H1 (cell line): ENCODE data around the gene KLHL8. TPM values are rescaled to one million over a fixed set of nuclear protein-coding genes. Genes with fewer than 3 reads are reported as not detected.
A peak's percentile ranks its signal among the peaks of the same experiment; 100 is the strongest.

Experiments
- CTCF ChIA-PET: fragments of 300-600 bp; sonication (Branson Sonifier 250); formaldehyde crosslinking; loops from one replicate; lab custom pipeline; 2021; ENCODE audit not compliant: partially characterized antibody; lab: Charles Lee
- POLR2A ChIA-PET: fragments of 300-600 bp; sonication (Branson Sonifier 250); formaldehyde crosslinking; loops from one replicate; lab custom pipeline; 2021; ENCODE audit warnings: inconsistent platforms; ENCODE audit not compliant: partially characterized antibody; lab: Charles Lee
- DNase-seq, 2 experiments: peaks; one replicate each; pipeline versions ENCODE4 v3.0.0 to v3.0.0-alpha.2; 2010 to 2022; ENCODE audit warnings: low spot score in 2 of 2, low read depth in 1 of 2, mixed read lengths in 1 of 2
- FAIRE-seq: peaks from 2 replicates; lab custom pipeline; 2011; peaks lifted over from hg19 to GRCh38; lab: Jason Lieb, UNC
- H2AFZ ChIP-seq: 2 replicates; pipeline ENCODE4 v1.8.1; 2012; ENCODE audit warnings: low read length, inconsistent platforms
- H2AK5ac ChIP-seq: 2 replicates; pipeline ENCODE4 v1.6.1; 2013; ENCODE audit warnings: low read depth, low read length
- H2BK120ac ChIP-seq: replicated peaks from 2 replicates; pipeline ENCODE3; 2013; ENCODE audit warnings: low read depth, low read length, inconsistent platforms
- H2BK12ac ChIP-seq: 2 replicates; pipeline ENCODE4 v1.6.1; 2013; ENCODE audit warnings: low read depth, low read length
- H2BK15ac ChIP-seq: 2 replicates; pipeline ENCODE4 v1.6.1; 2013; ENCODE audit warnings: low read length
- H2BK20ac ChIP-seq: 2 replicates; pipeline ENCODE4 v1.6.1; 2013; ENCODE audit warnings: low read length
- H2BK5ac ChIP-seq: 2 replicates; pipeline ENCODE4 v1.6.1; 2013; ENCODE audit warnings: low read depth, low read length
- H3K14ac ChIP-seq: 2 replicates; pipeline ENCODE4 v1.6.1; 2013; ENCODE audit warnings: inconsistent platforms; ENCODE audit not compliant: insufficient read length
- H3K18ac ChIP-seq: 2 replicates; pipeline ENCODE4 v1.6.1; 2013; ENCODE audit warnings: low read length; ENCODE audit errors: extremely low read depth
- H3K23ac ChIP-seq: 2 replicates; pipeline ENCODE4 v1.6.1; 2013; ENCODE audit warnings: inconsistent platforms; ENCODE audit not compliant: insufficient read length
- H3K23me2 ChIP-seq: 2 replicates; pipeline ENCODE4 v1.6.1; 2013; ENCODE audit warnings: low read depth, low read length
- H3K27ac ChIP-seq: 2 replicates; pipeline ENCODE4 v1.6.1; 2011; ENCODE audit warnings: low read depth, low read length, inconsistent platforms
- H3K27me3 ChIP-seq, 4 experiments: replicated peaks in 1 of 4; 1 replicate in 1 of 4; 2 replicates in 3 of 4; pipeline versions ENCODE4 v1.6.1 to v1.8.1; 2011 to 2013; ENCODE audit warnings: low read length in 3 of 4, mild to moderate bottlenecking in 3 of 4, inconsistent platforms in 2 of 4, mixed read lengths in 2 of 4, moderate library complexity in 1 of 4; ENCODE audit not compliant: control insufficient read depth in 3 of 4, insufficient read depth in 3 of 4; ENCODE audit errors: extremely low read depth in 1 of 4
- H3K36me3 ChIP-seq, 4 experiments: 2 replicates each; pipeline versions ENCODE4 v1.6.1 to v1.8.1; 2011 to 2013; ENCODE audit warnings: mild to moderate bottlenecking in 4 of 4, low read length in 3 of 4, moderate library complexity in 2 of 4, control low read depth in 1 of 4, inconsistent platforms in 1 of 4; ENCODE audit not compliant: insufficient read depth in 4 of 4, control insufficient read depth in 2 of 4
- H3K4ac ChIP-seq: replicated peaks from 2 replicates; pipeline ENCODE3; 2013; ENCODE audit warnings: low read length, low read depth, mixed read lengths, inconsistent platforms; ENCODE audit not compliant: insufficient read length
- H3K4me1 ChIP-seq, 4 experiments: replicated peaks in 1 of 4; 1 replicate in 1 of 4; 2 replicates in 3 of 4; pipeline versions ENCODE4 v1.6.1 to v1.8.1; 2011 to 2013; ENCODE audit warnings: low read length in 3 of 4, inconsistent platforms in 2 of 4, mixed read lengths in 1 of 4; ENCODE audit not compliant: insufficient read depth in 4 of 4, control insufficient read depth in 3 of 4
- H3K4me2 ChIP-seq, 2 experiments: 2 replicates each; pipeline versions ENCODE4 v1.6.1 to v1.8.1; 2011 to 2013; ENCODE audit warnings: low read depth in 2 of 2, low read length in 2 of 2, control low read depth in 1 of 2, inconsistent platforms in 1 of 2, mild to moderate bottlenecking in 1 of 2; ENCODE audit not compliant: insufficient read depth in 1 of 2
- H3K4me3 ChIP-seq, 4 experiments: fragments of 200-600, 300-600 bp in 1 of 4; sonication (generic), shearing (Covaris generic), sonication (Bioruptor Twin) in 1 of 4; 2 replicates each; pipeline versions ENCODE4 v1.5.1 to v1.8.1; 2011 to 2016; ENCODE audit warnings: low read length in 4 of 4, low read depth in 3 of 4, control low read depth in 2 of 4, inconsistent platforms in 2 of 4, mild to moderate bottlenecking in 2 of 4, mixed read lengths in 1 of 4, moderate library complexity in 1 of 4; ENCODE audit not compliant: insufficient read depth in 2 of 4; ENCODE audit errors: extremely low read depth in 1 of 4
- H3K56ac ChIP-seq: replicated peaks from 2 replicates; pipeline ENCODE3; 2013; ENCODE audit warnings: low read depth, mild to moderate bottlenecking, mixed read lengths, low read length, inconsistent platforms; ENCODE audit not compliant: insufficient read length
- H3K79me1 ChIP-seq: 2 replicates; pipeline ENCODE4 v1.6.1; 2013; ENCODE audit warnings: low read depth, low read length, control low read depth
- H3K79me2 ChIP-seq, 2 experiments: 2 replicates each; pipeline versions ENCODE4 v1.6.1 to v1.8.1; 2012 to 2013; ENCODE audit warnings: low read length in 2 of 2, mild to moderate bottlenecking in 2 of 2, inconsistent platforms in 1 of 2; ENCODE audit not compliant: insufficient read depth in 2 of 2, control insufficient read depth in 1 of 2
- H3K9ac ChIP-seq, 4 experiments: replicated peaks in 1 of 4; 1 replicate in 1 of 4; 2 replicates in 3 of 4; pipeline versions ENCODE4 v1.6.1 to v1.8.1; 2011 to 2013; ENCODE audit warnings: low read depth in 3 of 4, low read length in 3 of 4, control low read depth in 2 of 4, mild to moderate bottlenecking in 2 of 4, moderate library complexity in 2 of 4, inconsistent platforms in 1 of 4; ENCODE audit errors: extremely low read depth in 1 of 4
- H3K9me3 ChIP-seq, 2 experiments: 2 replicates each; pipeline versions ENCODE4 v1.6.1 to v1.8.1; 2012 to 2013; ENCODE audit warnings: mild to moderate bottlenecking in 2 of 2, moderate library complexity in 2 of 2, control low read depth in 1 of 2, inconsistent platforms in 1 of 2, low read depth in 1 of 2, low read length in 1 of 2, mixed read lengths in 1 of 2; ENCODE audit not compliant: insufficient read depth in 2 of 2
- H4K20me1 ChIP-seq, 2 experiments: replicated peaks in 1 of 2; 2 replicates each; pipeline versions ENCODE3 to v1.8.1; 2011 to 2013; ENCODE audit warnings: inconsistent platforms in 2 of 2, low read length in 2 of 2, mild to moderate bottlenecking in 1 of 2; ENCODE audit not compliant: insufficient read depth in 2 of 2, control insufficient read depth in 1 of 2
- H4K5ac ChIP-seq: 2 replicates; pipeline ENCODE4 v1.6.1; 2013; ENCODE audit warnings: low read length, low read depth, mixed read lengths, inconsistent platforms; ENCODE audit not compliant: insufficient read length
- H4K8ac ChIP-seq: 2 replicates; pipeline ENCODE4 v1.8.0; 2013; ENCODE audit warnings: mild to moderate bottlenecking, moderate library complexity, low read length, inconsistent platforms; ENCODE audit not compliant: insufficient read depth; ENCODE audit errors: extremely low read depth
- H4K91ac ChIP-seq: replicated peaks from 2 replicates; pipeline ENCODE3; 2013; ENCODE audit warnings: low read length, mixed read lengths, inconsistent platforms; ENCODE audit not compliant: insufficient read length
- CBX5 ChIP-seq: fragments of 300-800, 300-1000 bp; sonication (generic); IDR thresholded peaks from 2 replicates; pipeline ENCODE4 v1.7.1; 2016; ENCODE audit warnings: antibody characterized with exemption, low read length, low read depth
- MAX ChIP-seq: IDR thresholded peaks from 2 replicates; pipeline ENCODE4 v1.6.1; 2012; ENCODE audit warnings: inconsistent platforms
- POU5F1 ChIP-seq: IDR thresholded peaks from 2 replicates; pipeline ENCODE4 v1.6.1; 2011; ENCODE audit warnings: low read depth, mild to moderate bottlenecking, low read length, moderate library complexity
- SIRT6 ChIP-seq: IDR thresholded peaks from one replicate; pipeline ENCODE4 v1.7.1; 2012; ENCODE audit warnings: low read length, inconsistent platforms
- TBP ChIP-seq: IDR thresholded peaks from 2 replicates; pipeline ENCODE4 v1.6.1; 2011; ENCODE audit warnings: low read depth, low read length, improper control_type of control experiment
- USF2 ChIP-seq: IDR thresholded peaks from 2 replicates; pipeline ENCODE4 v1.6.1; 2011; ENCODE audit warnings: low read length, improper control_type of control experiment
- WGBS, 2 experiments: shearing (Covaris generic) in 1 of 2; methylation state at CpG; one replicate each; pipeline versions ENCODE4 v1.1.6 to v1.1.7; 2013 to 2015; ENCODE audit warnings: low lambda C conversion rate in 2 of 2, mixed read lengths in 2 of 2, inconsistent platforms in 1 of 2, low coverage in 1 of 2, missing lambda C conversion rate in 1 of 2; ENCODE audit not compliant: insufficient replicate concordance in 2 of 2, insufficient coverage in 1 of 2, insufficient read length in 1 of 2; ENCODE audit errors: extremely low coverage in 1 of 2, missing lambda C conversion rate in 1 of 2; 5-methylcytosine and 5-hydroxymethylcytosine counted together
- polyA plus RNA-seq, 7 experiments: library from polyadenylated mRNA; depleted of rRNA in 3 of 7; stranded (reverse) in 5 of 7; unstranded in 2 of 7; fragments of >200 nt in 5 of 7; fragments of 200-250 nt in 2 of 7; gene quantifications; 1 replicate in 5 of 7; 2 replicates in 1 of 7; 4 replicates in 1 of 7; pipeline versions ENCODE4 v1.2.1 to v1.2.3, GENCODE V29; 2011 to 2013; ENCODE audit warnings: missing spikeins in 2 of 7, mixed read lengths in 2 of 7
- total RNA-seq: library from RNA; stranded (reverse); fragmentation: NEBNext Ultra II Directional; extraction: Animal tissue kit (Norgen Biotek cat#: 25700); gene quantifications from 2 replicates; pipeline ENCODE4 v1.2.1, GENCODE V29; 2021

KLHL8 gene
- total and polyA plus RNA-seq, 2 of the 8 experiments (the other 6 are each of a cell fraction or from before 2014, with no cell fraction given), result 0.94 to 8.1 TPM

- no peak overlapping the region for H2BK15ac ChIP-seq
- H3K9ac ChIP-seq, result peak overlapping the region in 1 of 4 experiments; percentile 34; a peak in 1 of 7 replicates
- H2BK120ac ChIP-seq, result no peak overlapping the region
- no peak overlapping the region for H3K56ac ChIP-seq
- no peak overlapping the region for H3K4me2 ChIP-seq
- H4K91ac ChIP-seq, result no peak overlapping the region
- H2BK20ac ChIP-seq, result no peak overlapping the region
- no peaks in the 10 kb centered on the region for H3K27me3 ChIP-seq
- no peak overlapping the region for H2BK5ac ChIP-seq
- TF ChIP-seq USF2 (no peak), SIRT6 (no peak), TBP (no peak), MAX (no peak), CBX5 (no peak), POU5F1 (no peak)
- no peaks in the 10 kb centered on the region for H4K20me1 ChIP-seq
- H3K9me3 ChIP-seq, result no peaks in the 10 kb centered on the region
- no peaks in the 10 kb centered on the region for H3K23me2 ChIP-seq
- no peak overlapping the region for H4K8ac ChIP-seq
- ChIA-PET CTCF (interaction anchor here (0.9 to 1.8 kb wide), 3 partner anchors 15 to 53 kb away, joined by 3 to 8 read pairs (median 7); no protein-coding TSS in a partner anchor), POLR2A (no interaction called here)
- peaks cover 0 to 23% of the 10 kb centered on the region in 2 experiments; a peak in 2 of 4 replicates for H3K79me2 ChIP-seq
- no peaks in the 10 kb centered on the region for H3K4me1 ChIP-seq
- no peak for FAIRE-seq
- no peak overlapping the region for H2AK5ac ChIP-seq
- H4K5ac ChIP-seq, result no peak overlapping the region
- H3K23ac ChIP-seq, result no peak overlapping the region
- H2AFZ ChIP-seq, result no peak overlapping the region
- H3K27ac ChIP-seq, result no peak overlapping the region
- 92% methylated on average over 1 of the region's 1 CpG; no CpG with 5 or more reads in 1 of the 2 experiments for WGBS, 2 experiments
- no peak overlapping the region for H3K18ac ChIP-seq
- H3K4me3 ChIP-seq, result no peak overlapping the region
- H3K4ac ChIP-seq, result no peak overlapping the region
- no peak overlapping the region for H3K14ac ChIP-seq
- peaks cover 3% of the 10 kb centered on the region; the same call in 1 of the 2 replicates for H3K79me1 ChIP-seq
- DNase-seq, result no peak
- no peak overlapping the region for H2BK12ac ChIP-seq
- no peaks in the 10 kb centered on the region for H3K36me3 ChIP-seq
Measured at GRCh38 chr4:87204559-87204958, 15.9 kb downstream of the KLHL8 start.
